DOHH2 (cell line): ENCODE measurements around the gene TMTC2.

Source experiments
- H3F3A ChIP-seq: fragments of 200-600 bp; sonication (generic), shearing (Covaris generic); 2 replicates; pipeline ENCODE4 v1.6.0; 2016; ENCODE audit warnings: antibody characterized with exemption, mild to moderate bottlenecking; ENCODE audit not compliant: control insufficient read depth, insufficient read depth
- H3K27ac ChIP-seq: fragments of 200-600 bp; sonication (generic); 2 replicates; pipeline ENCODE4 v1.5.1; 2014; ENCODE audit warnings: low read depth, mild to moderate bottlenecking, low read length, moderate library complexity
- H3K27me3 ChIP-seq: fragments of 200-600 bp; sonication (generic); 2 replicates; pipeline ENCODE4 v1.6.1; 2014; ENCODE audit warnings: mild to moderate bottlenecking, low read length, mixed read lengths; ENCODE audit not compliant: control insufficient read depth
- H3K36me3 ChIP-seq: fragments of 200-600 bp; sonication (generic); 2 replicates; pipeline ENCODE4 v1.6.1; 2014; ENCODE audit warnings: mild to moderate bottlenecking, low read length, moderate library complexity, mixed read lengths; ENCODE audit not compliant: control insufficient read depth
- H3K4me1 ChIP-seq: fragments of 200-600 bp; sonication (generic); 2 replicates; pipeline ENCODE4 v1.6.1; 2014; ENCODE audit warnings: mild to moderate bottlenecking, low read length, mixed read lengths; ENCODE audit not compliant: control insufficient read depth
- H3K4me2 ChIP-seq: fragments of 200-600 bp; sonication (generic); 2 replicates; pipeline ENCODE4 v1.6.0; 2014; ENCODE audit warnings: mild to moderate bottlenecking, low read length, moderate library complexity
- H3K4me3 ChIP-seq: fragments of 200-600 bp; sonication (generic); 2 replicates; pipeline ENCODE4 v1.5.1; 2014; ENCODE audit warnings: mild to moderate bottlenecking, low read length, mixed read lengths
- H3K79me2 ChIP-seq: fragments of 200-600 bp; sonication (generic); 2 replicates; pipeline ENCODE4 v1.6.1; 2014; ENCODE audit warnings: mild to moderate bottlenecking, low read length, mixed read lengths; ENCODE audit not compliant: control insufficient read depth
- H3K9me2 ChIP-seq: fragments of 200-600 bp; sonication (generic); replicated peaks from 2 replicates; pipeline ENCODE4 v1.6.1; 2014; ENCODE audit warnings: mild to moderate bottlenecking, low read length, mixed read lengths; ENCODE audit not compliant: control insufficient read depth
- H3K9me3 ChIP-seq: fragments of 200-600 bp; sonication (generic); 2 replicates; pipeline ENCODE4 v1.6.1; 2014; ENCODE audit warnings: antibody characterized with exemption, low read length, mixed read lengths; ENCODE audit not compliant: control insufficient read depth, insufficient read depth
- H4K20me1 ChIP-seq: fragments of 200-600 bp; sonication (generic); 2 replicates; pipeline ENCODE4 v1.6.0; 2014; ENCODE audit warnings: low read depth, mild to moderate bottlenecking, antibody characterized with exemption, low read length, moderate library complexity; ENCODE audit not compliant: control insufficient read depth, insufficient read depth
- EZH2phosphoT487 ChIP-seq: fragments of 200-600 bp; sonication (generic); IDR thresholded peaks from 2 replicates; pipeline ENCODE4 v1.6.1; 2017; ENCODE audit warnings: borderline replicate concordance, mild to moderate bottlenecking, antibody characterized with exemption, low read length, moderate library complexity, mixed read lengths
- TF ChIP-seq, protein P1 (sequence below): fragments of 200-600 bp; sonication (generic); IDR thresholded peaks from one replicate; pipeline ENCODE4 v1.5.1; 2014; ENCODE audit warnings: antibody characterized with exemption, mild to moderate bottlenecking, low read depth, low read length; ENCODE audit not compliant: poor library complexity, severe bottlenecking

The TMTC2 gene

DNA sequence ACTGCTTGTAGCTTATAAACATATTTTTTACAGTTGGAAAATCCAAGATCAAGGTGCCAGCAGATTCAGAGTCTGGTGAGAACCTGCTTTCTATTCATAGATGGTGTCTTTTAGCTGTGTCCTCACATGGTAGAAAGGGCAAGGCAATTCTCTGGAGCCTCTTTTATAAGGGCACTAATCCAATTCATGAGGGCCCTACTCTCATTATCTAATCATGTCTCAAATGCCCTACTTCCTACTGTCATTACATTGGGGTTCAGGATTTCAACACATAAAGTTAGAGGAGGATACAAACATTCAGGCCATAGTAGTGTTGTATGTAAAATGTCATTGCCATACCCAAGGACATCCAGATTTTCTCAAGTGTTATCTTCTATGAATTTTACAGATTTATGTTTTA is 496.4 kb downstream of the TMTC2 start:
- Histone ChIP-seq H3K4me1 (no peaks in the 10 kb centered on the region), H3K36me3 (no peaks in the 10 kb centered on the region), H4K20me1 (no peaks in the 10 kb centered on the region), H3K4me2 (no peak overlapping the region), H3K9me3 (no peaks in the 10 kb centered on the region), H3F3A (no peaks in the 10 kb centered on the region), H3K79me2 (no peaks in the 10 kb centered on the region), H3K4me3 (no peak overlapping the region), H3K9me2 (no peaks in the 10 kb centered on the region), H3K27ac (no peak overlapping the region), H3K27me3 (no peaks in the 10 kb centered on the region)
- TF ChIP-seq, protein P1, sequence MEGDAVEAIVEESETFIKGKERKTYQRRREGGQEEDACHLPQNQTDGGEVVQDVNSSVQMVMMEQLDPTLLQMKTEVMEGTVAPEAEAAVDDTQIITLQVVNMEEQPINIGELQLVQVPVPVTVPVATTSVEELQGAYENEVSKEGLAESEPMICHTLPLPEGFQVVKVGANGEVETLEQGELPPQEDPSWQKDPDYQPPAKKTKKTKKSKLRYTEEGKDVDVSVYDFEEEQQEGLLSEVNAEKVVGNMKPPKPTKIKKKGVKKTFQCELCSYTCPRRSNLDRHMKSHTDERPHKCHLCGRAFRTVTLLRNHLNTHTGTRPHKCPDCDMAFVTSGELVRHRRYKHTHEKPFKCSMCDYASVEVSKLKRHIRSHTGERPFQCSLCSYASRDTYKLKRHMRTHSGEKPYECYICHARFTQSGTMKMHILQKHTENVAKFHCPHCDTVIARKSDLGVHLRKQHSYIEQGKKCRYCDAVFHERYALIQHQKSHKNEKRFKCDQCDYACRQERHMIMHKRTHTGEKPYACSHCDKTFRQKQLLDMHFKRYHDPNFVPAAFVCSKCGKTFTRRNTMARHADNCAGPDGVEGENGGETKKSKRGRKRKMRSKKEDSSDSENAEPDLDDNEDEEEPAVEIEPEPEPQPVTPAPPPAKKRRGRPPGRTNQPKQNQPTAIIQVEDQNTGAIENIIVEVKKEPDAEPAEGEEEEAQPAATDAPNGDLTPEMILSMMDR: no peak
- no peak for TF ChIP-seq EZH2phosphoT487
